SH-SY5Y (cell line): Measurements from ENCODE around the gene GPR35.

Experiments used
- GATA2 ChIP-seq: IDR thresholded peaks from 2 replicates; pipeline ENCODE4 v1.6.1; 2011; ENCODE audit warnings: mild to moderate bottlenecking, low read depth, low read length
- GATA3 ChIP-seq: IDR thresholded peaks from 2 replicates; pipeline ENCODE4 v1.6.1; 2011; ENCODE audit warnings: low read depth, mild to moderate bottlenecking, low read length, moderate library complexity

- TF ChIP-seq GATA2 (no peak), GATA3 (no peak)
Measured at GRCh38 chr2:240584486-240585031, 40.7 kb upstream of the GPR35 start.
